Osteoblast (primary cell): ENCODE measurements around the gene RPS6KA2. TPM values are rescaled to one million over a fixed set of nuclear protein-coding genes. Genes with fewer than 3 reads are reported as not detected.

Experiments used
- DNase-seq: peaks from one replicate; pipeline ENCODE4 v3.0.0; 2011; ENCODE audit warnings: low spot score, mixed read lengths; ENCODE audit not compliant: insufficient read length; ENCODE audit errors: missing footprints
- H2AFZ ChIP-seq: 2 replicates; pipeline ENCODE4 v1.6.0; 2011; ENCODE audit warnings: mild to moderate bottlenecking, low read length
- H3K27ac ChIP-seq: 2 replicates; pipeline ENCODE4 v1.5.1; 2011; ENCODE audit warnings: mild to moderate bottlenecking, low read depth, low read length, moderate library complexity
- H3K27me3 ChIP-seq: 2 replicates; pipeline ENCODE4 v1.6.0; 2012; ENCODE audit warnings: mild to moderate bottlenecking, control low read depth, inconsistent platforms, low read length, moderate library complexity; ENCODE audit not compliant: insufficient read depth
- H3K36me3 ChIP-seq: 2 replicates; pipeline ENCODE4 v1.5.1; 2011; ENCODE audit warnings: mild to moderate bottlenecking, low read length, control low read depth, moderate library complexity; ENCODE audit not compliant: insufficient read depth
- H3K4me1 ChIP-seq: 2 replicates; pipeline ENCODE4 v1.5.1; 2011; ENCODE audit warnings: mild to moderate bottlenecking, low read length, control low read depth, moderate library complexity; ENCODE audit not compliant: insufficient read depth
- H3K4me2 ChIP-seq: 2 replicates; pipeline ENCODE4 v1.6.0; 2011; ENCODE audit warnings: mild to moderate bottlenecking, low read length; ENCODE audit not compliant: insufficient read depth
- H3K4me3 ChIP-seq: fragments of 200-600 bp; sonication (generic); 3 replicates; pipeline ENCODE4 v1.5.1; 2012; ENCODE audit warnings: mild to moderate bottlenecking, low read length, inconsistent platforms; ENCODE audit not compliant: insufficient read depth
- H3K79me2 ChIP-seq: 2 replicates; pipeline ENCODE4 v1.6.0; 2012; ENCODE audit warnings: mild to moderate bottlenecking, low read length, control low read depth, inconsistent platforms; ENCODE audit not compliant: insufficient read depth
- H3K9me3 ChIP-seq: 2 replicates; pipeline ENCODE4 v1.5.1; 2011; ENCODE audit warnings: low read depth, low read length, control low read depth
- H4K20me1 ChIP-seq: 2 replicates; pipeline ENCODE4 v1.6.0; 2012; ENCODE audit warnings: mild to moderate bottlenecking, low read length, control low read depth; ENCODE audit not compliant: insufficient read depth
- CTCF ChIP-seq: IDR thresholded peaks from 2 replicates; pipeline ENCODE4 v1.5.1; 2011; ENCODE audit warnings: mild to moderate bottlenecking, low read depth, low read length, moderate library complexity; ENCODE audit errors: extremely low read depth
- total RNA-seq: library from RNA; depleted of rRNA; stranded (reverse); fragments of >200 nt; gene quantifications from 2 replicates; pipeline ENCODE4 v1.2.3, GENCODE V29; 2012

RPS6KA2 gene
- total RNA-seq, 1 donor = 113 TPM

- Histone ChIP-seq H3K9me3 (no peaks in the 10 kb centered on the region), H3K27ac (no peak overlapping the region), H4K20me1 (peaks cover 6% of the 10 kb centered on the region), H3K4me3 (no peak overlapping the region), H2AFZ (no peak overlapping the region), H3K4me1 (no peaks in the 10 kb centered on the region), H3K4me2 (no peak overlapping the region), H3K79me2 (no peaks in the 10 kb centered on the region), H3K36me3 (peaks cover 20% of the 10 kb centered on the region), H3K27me3 (no peaks in the 10 kb centered on the region)
- no peak for DNase-seq
- no peak for TF ChIP-seq CTCF
Observed at GRCh38 chr6:166449036-166449435, 178.0 kb downstream of the RPS6KA2 start.

GRCh38 chr6:166448432-166448831, 178.6 kb downstream of the RPS6KA2 start:
- Histone ChIP-seq H3K4me2 (no peak overlapping the region), H3K4me3 (no peak overlapping the region), H2AFZ (no peak overlapping the region), H3K27ac (no peak overlapping the region), H4K20me1 (peaks cover 6% of the 10 kb centered on the region), H3K36me3 (peaks cover 20% of the 10 kb centered on the region), H3K9me3 (no peaks in the 10 kb centered on the region), H3K79me2 (no peaks in the 10 kb centered on the region), H3K27me3 (no peaks in the 10 kb centered on the region), H3K4me1 (no peaks in the 10 kb centered on the region)
- no peak for TF ChIP-seq CTCF
- DNase-seq = no peak

- Histone ChIP-seq H3K9me3 (no peaks in the 10 kb centered on the region), H3K79me2 (no peaks in the 10 kb centered on the region)
- DNase-seq = peak; percentile 49
Observed at GRCh38 chr6:166446567-166447065, 180.4 kb downstream of the RPS6KA2 start.

GRCh38 chr6:166446146-166446545, 180.9 kb downstream of the RPS6KA2 start:
- Histone ChIP-seq H3K4me1 (no peaks in the 10 kb centered on the region), H3K27ac (no peak overlapping the region), H3K4me2 (no peak overlapping the region), H2AFZ (no peak overlapping the region), H4K20me1 (peaks cover 6% of the 10 kb centered on the region), H3K9me3 (no peaks in the 10 kb centered on the region), H3K79me2 (no peaks in the 10 kb centered on the region), H3K27me3 (no peaks in the 10 kb centered on the region), H3K4me3 (no peak overlapping the region), H3K36me3 (peaks cover 20% of the 10 kb centered on the region)
- no peak for TF ChIP-seq CTCF
- no peak for DNase-seq

More at GRCh38 chr6:166446567-166447065, 180.4 kb downstream of the RPS6KA2 start:
- Histone ChIP-seq H3K36me3 (peaks cover 20% of the 10 kb centered on the region), H4K20me1 (peaks cover 6% of the 10 kb centered on the region), H3K27me3 (no peaks in the 10 kb centered on the region), H3K4me2 (no peak overlapping the region), H3K4me3 (no peak overlapping the region), H3K27ac (no peak overlapping the region), H2AFZ (no peak overlapping the region), H3K4me1 (no peaks in the 10 kb centered on the region)
- no peak for TF ChIP-seq CTCF
